Liver (tissue), 9 donors: ENCODE measurements around the gene ABHD17A. TPM values are rescaled to one million over a fixed set of nuclear protein-coding genes. Genes with fewer than 3 reads are reported as not detected.

ENCODE experiments used
- DNase-seq: peaks from one replicate; pipeline ENCODE4 v3.0.0-alpha.2; 2017; ENCODE audit warnings: low spot score
- H3K27ac ChIP-seq, 2 donors: one replicate each; pipeline ENCODE4 v1.7.0; 2013; ENCODE audit warnings: inconsistent platforms in 2 of 2, low read length in 2 of 2, control low read depth in 1 of 2, low read depth in 1 of 2, mild to moderate bottlenecking in 1 of 2
- H3K27me3 ChIP-seq, 4 donors: one replicate each; pipeline versions ENCODE4 v1.6.1 to v1.7.0; 2013; ENCODE audit warnings: low read length in 3 of 4, inconsistent platforms in 1 of 4, mild to moderate bottlenecking in 1 of 4, moderate library complexity in 1 of 4; ENCODE audit not compliant: control insufficient read depth in 4 of 4, insufficient read depth in 4 of 4
- H3K36me3 ChIP-seq, 4 donors: one replicate each; pipeline versions ENCODE4 v1.6.1 to v1.7.0; 2013; ENCODE audit warnings: low read length in 3 of 4, mild to moderate bottlenecking in 3 of 4, low read depth in 1 of 4, moderate library complexity in 1 of 4; ENCODE audit not compliant: control insufficient read depth in 4 of 4, insufficient read depth in 3 of 4
- H3K4me1 ChIP-seq, 4 donors: one replicate each; pipeline versions ENCODE4 v1.6.1 to v1.7.0; 2013; ENCODE audit warnings: low read length in 3 of 4, mild to moderate bottlenecking in 3 of 4, moderate library complexity in 1 of 4; ENCODE audit not compliant: control insufficient read depth in 4 of 4, insufficient read depth in 4 of 4
- H3K4me3 ChIP-seq, 3 donors: one replicate each; pipeline versions ENCODE4 v1.6.1 to v1.7.0; 2013; ENCODE audit warnings: low read length in 3 of 3, control low read depth in 1 of 3, low read depth in 1 of 3, mild to moderate bottlenecking in 1 of 3
- H3K9ac ChIP-seq, 2 donors: one replicate each; pipeline ENCODE4 v1.7.0; 2013; ENCODE audit warnings: low read length in 2 of 2, mild to moderate bottlenecking in 2 of 2, moderate library complexity in 2 of 2, control low read depth in 1 of 2, low read depth in 1 of 2
- H3K9me3 ChIP-seq, 4 donors: one replicate each; pipeline versions ENCODE4 v1.6.1 to v1.7.0; 2013; ENCODE audit warnings: low read length in 3 of 4; ENCODE audit not compliant: control insufficient read depth in 4 of 4
- ATF3 ChIP-seq: IDR thresholded peaks from 2 replicates; pipeline ENCODE4 v1.6.1; 2016; ENCODE audit warnings: antibody characterized with exemption
- EGR1 ChIP-seq, 2 donors: IDR thresholded peaks; 2 replicates each; pipeline ENCODE4 v1.6.1; 2016 to 2018; ENCODE audit warnings: antibody characterized with exemption in 2 of 2, low read depth in 2 of 2
- FOXA1 ChIP-seq: IDR thresholded peaks from 2 replicates; pipeline ENCODE4 v1.6.1; 2016; ENCODE audit warnings: antibody characterized with exemption
- FOXA2 ChIP-seq: IDR thresholded peaks from 2 replicates; pipeline ENCODE4 v1.6.1; 2016; ENCODE audit warnings: antibody characterized with exemption
- GABPA ChIP-seq, 2 donors: IDR thresholded peaks in 1 of 2; conservative IDR thresholded peaks in 1 of 2; 2 replicates each; pipeline ENCODE4 v1.6.1; 2016; ENCODE audit warnings: antibody characterized with exemption in 2 of 2, mild to moderate bottlenecking in 1 of 2, moderate library complexity in 1 of 2
- HNF4G ChIP-seq: IDR thresholded peaks from 2 replicates; pipeline ENCODE4 v1.6.1; 2016; ENCODE audit warnings: antibody characterized with exemption
- JUND ChIP-seq, 2 donors: IDR thresholded peaks; 2 replicates each; pipeline ENCODE4 v1.6.1; 2016; ENCODE audit warnings: antibody characterized with exemption in 2 of 2
- NR2F2 ChIP-seq: IDR thresholded peaks from 2 replicates; pipeline ENCODE4 v1.6.1; 2016; ENCODE audit warnings: antibody characterized with exemption
- RAD21 ChIP-seq, 2 donors: IDR thresholded peaks; 2 replicates each; pipeline ENCODE4 v1.6.1; 2016; ENCODE audit warnings: antibody characterized with exemption in 2 of 2, mild to moderate bottlenecking in 2 of 2
- REST ChIP-seq: IDR thresholded peaks from 2 replicates; pipeline ENCODE4 v1.6.1; 2016; ENCODE audit warnings: antibody characterized with exemption, mild to moderate bottlenecking
- RXRA ChIP-seq, 2 donors: IDR thresholded peaks; 2 replicates each; pipeline ENCODE4 v1.6.1; 2017 to 2018; ENCODE audit warnings: antibody characterized with exemption in 2 of 2, mild to moderate bottlenecking in 1 of 2
- SP1 ChIP-seq: IDR thresholded peaks from 2 replicates; pipeline ENCODE4 v1.6.1; 2018; ENCODE audit warnings: antibody characterized with exemption, mild to moderate bottlenecking
- TAF1 ChIP-seq: conservative IDR thresholded peaks from 2 replicates; pipeline ENCODE4 v1.6.1; 2016; ENCODE audit warnings: antibody characterized with exemption, mild to moderate bottlenecking
- YY1 ChIP-seq: IDR thresholded peaks from 2 replicates; pipeline ENCODE4 v1.6.1; 2016; ENCODE audit warnings: antibody characterized with exemption, mild to moderate bottlenecking
- WGBS: extraction: QIAGEN DNeasy Blood & Tissue Kit; methylation state at CpG from one replicate; pipeline ENCODE4 v1.1.7; 2013; 5-methylcytosine and 5-hydroxymethylcytosine counted together
- polyA plus RNA-seq, 2 donors: library from polyadenylated mRNA; stranded (reverse) in 1 of 2; unstranded in 1 of 2; fragments of 200-250 nt in 1 of 2; fragments of >200 nt in 1 of 2; fragmentation: Nextera tagmentation in 1 of 2; extraction: Ambion mirVana in 1 of 2; gene quantifications; one replicate each; pipeline versions ENCODE4 v1.2.1 to v1.2.3, GENCODE V29; 2013 to 2015
- total RNA-seq, 2 donors: library from RNA; depleted of rRNA; stranded (reverse); fragments of >200 nt; gene quantifications; one replicate each; pipeline ENCODE4 v1.2.3, GENCODE V29; 2014
- TF ChIP-seq, protein P1 (sequence below): IDR thresholded peaks from 2 replicates; pipeline ENCODE4 v1.6.1; 2016; ENCODE audit warnings: antibody characterized with exemption
- TF ChIP-seq, protein P2 (sequence below): IDR thresholded peaks from 2 replicates; pipeline ENCODE4 v1.6.1; 2016; ENCODE audit warnings: antibody characterized with exemption
- TF ChIP-seq, protein P3 (sequence below): fragments of 150-350 bp; IDR thresholded peaks from 2 replicates; pipeline ENCODE4 v1.5.1; 2017; ENCODE audit warnings: improper control_type of control experiment, low read depth, low read length; ENCODE audit not compliant: missing input control
- donor health status: healthy.
- donor health status: healthy.
- donor health status: healthy.
- donor health status: healthy.
- donor health status: healthy.

Gene ABHD17A
- total and polyA plus RNA-seq, 4 donors: 8.1 to 30.2 (median 27.0) TPM

DNA sequence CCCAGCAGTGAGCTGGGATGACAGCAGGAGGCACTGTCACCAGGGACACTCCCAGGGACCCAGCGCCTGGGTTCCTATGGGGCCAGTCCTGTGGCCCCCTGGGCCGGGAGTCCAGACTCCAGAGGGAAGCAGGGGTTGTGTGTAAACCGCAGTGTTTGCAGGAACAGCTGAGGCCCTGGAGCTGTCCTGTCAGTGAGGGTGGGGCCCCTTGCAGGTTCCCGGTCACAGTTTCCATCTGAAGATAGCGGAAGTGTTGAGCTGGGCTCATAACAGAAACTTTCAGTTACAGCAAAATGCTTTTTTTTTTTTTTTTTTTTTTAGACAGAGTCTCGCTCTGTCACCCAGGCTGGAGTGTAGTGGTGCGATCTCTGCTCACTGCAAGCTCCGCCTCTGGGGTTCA lies 38.0 kb upstream of the ABHD17A start:
- no peak overlapping the region for H3K4me3 ChIP-seq
- H3K27me3 ChIP-seq: no peaks in the 10 kb centered on the region
- H3K9ac ChIP-seq: no peak overlapping the region
- WGBS: 92% methylated on average over 8 of the region's 8 CpGs
- peaks cover 5 to 35% (median 12%) of the 10 kb centered on the region in 4 donors for H3K36me3 ChIP-seq
- TF ChIP-seq TAF1 (no peak), JUND (IDR thresholded peaks at IDR 0.05) (no peak), EGR1 (IDR thresholded peaks at IDR 0.05; ENCODE audit: low read depth in 2 of 2) (no peak), NR2F2 (no peak), SP1 (no peak), YY1 (no peak), FOXA1 (no peak), ATF3 (no peak)
- TF ChIP-seq, protein P1, sequence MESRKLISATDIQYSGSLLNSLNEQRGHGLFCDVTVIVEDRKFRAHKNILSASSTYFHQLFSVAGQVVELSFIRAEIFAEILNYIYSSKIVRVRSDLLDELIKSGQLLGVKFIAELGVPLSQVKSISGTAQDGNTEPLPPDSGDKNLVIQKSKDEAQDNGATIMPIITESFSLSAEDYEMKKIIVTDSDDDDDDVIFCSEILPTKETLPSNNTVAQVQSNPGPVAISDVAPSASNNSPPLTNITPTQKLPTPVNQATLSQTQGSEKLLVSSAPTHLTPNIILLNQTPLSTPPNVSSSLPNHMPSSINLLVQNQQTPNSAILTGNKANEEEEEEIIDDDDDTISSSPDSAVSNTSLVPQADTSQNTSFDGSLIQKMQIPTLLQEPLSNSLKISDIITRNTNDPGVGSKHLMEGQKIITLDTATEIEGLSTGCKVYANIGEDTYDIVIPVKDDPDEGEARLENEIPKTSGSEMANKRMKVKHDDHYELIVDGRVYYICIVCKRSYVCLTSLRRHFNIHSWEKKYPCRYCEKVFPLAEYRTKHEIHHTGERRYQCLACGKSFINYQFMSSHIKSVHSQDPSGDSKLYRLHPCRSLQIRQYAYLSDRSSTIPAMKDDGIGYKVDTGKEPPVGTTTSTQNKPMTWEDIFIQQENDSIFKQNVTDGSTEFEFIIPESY: no peak
- H3K9me3 ChIP-seq: no peaks in the 10 kb centered on the region
- no peak for DNase-seq
- no peak overlapping the region for H3K27ac ChIP-seq
- H3K4me1 ChIP-seq: no peaks in the 10 kb centered on the region

DNA sequence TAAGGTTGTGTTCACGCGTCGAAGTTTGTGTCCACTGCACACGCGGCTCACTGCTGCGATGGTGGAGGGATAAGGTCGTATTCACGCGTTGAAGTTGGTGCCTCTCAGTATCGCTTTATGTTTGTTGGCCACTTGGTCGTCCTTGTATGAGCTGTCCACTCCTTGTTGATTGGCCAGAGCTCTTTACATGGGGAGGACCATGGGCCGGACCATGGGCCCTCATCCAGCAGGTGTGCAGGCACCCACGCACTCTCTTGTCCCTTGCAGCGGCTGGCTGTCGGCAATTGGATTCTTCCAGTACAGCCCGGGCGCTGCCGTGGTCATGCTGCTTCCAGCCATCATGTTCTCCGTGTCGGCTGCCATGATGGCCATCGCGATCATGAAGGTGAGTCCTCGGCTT lies 37.5 kb upstream of the ABHD17A start:
- Histone ChIP-seq H3K27ac (no peak overlapping the region), H3K9ac (no peak overlapping the region), H3K4me1 (no peaks in the 10 kb centered on the region), H3K9me3 (no peaks in the 10 kb centered on the region), H3K4me3 (no peak overlapping the region), H3K36me3 (peaks cover 5 to 40% (median 12%) of the 10 kb centered on the region in 4 donors), H3K27me3 (no peaks in the 10 kb centered on the region)
- no peak for TF ChIP-seq SP1
- TF ChIP-seq ATF3: no peak
- TF ChIP-seq EGR1 (IDR thresholded peaks at IDR 0.05; ENCODE audit: low read depth in 2 of 2): no peak
- TF ChIP-seq GABPA (IDR thresholded peaks at IDR 0.05 in 1 of 2, conservative IDR thresholded peaks at IDR 0.05 in 1 of 2): no peak
- no peak for TF ChIP-seq FOXA2
- TF ChIP-seq, protein P1: no peak
- no peak for TF ChIP-seq HNF4G
- TF ChIP-seq TAF1: no peak
- TF ChIP-seq NR2F2: no peak
- TF ChIP-seq, protein P2, sequence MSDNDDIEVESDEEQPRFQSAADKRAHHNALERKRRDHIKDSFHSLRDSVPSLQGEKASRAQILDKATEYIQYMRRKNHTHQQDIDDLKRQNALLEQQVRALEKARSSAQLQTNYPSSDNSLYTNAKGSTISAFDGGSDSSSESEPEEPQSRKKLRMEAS: no peak
- no peak for TF ChIP-seq RXRA (IDR thresholded peaks at IDR 0.05)
- TF ChIP-seq, protein P3, sequence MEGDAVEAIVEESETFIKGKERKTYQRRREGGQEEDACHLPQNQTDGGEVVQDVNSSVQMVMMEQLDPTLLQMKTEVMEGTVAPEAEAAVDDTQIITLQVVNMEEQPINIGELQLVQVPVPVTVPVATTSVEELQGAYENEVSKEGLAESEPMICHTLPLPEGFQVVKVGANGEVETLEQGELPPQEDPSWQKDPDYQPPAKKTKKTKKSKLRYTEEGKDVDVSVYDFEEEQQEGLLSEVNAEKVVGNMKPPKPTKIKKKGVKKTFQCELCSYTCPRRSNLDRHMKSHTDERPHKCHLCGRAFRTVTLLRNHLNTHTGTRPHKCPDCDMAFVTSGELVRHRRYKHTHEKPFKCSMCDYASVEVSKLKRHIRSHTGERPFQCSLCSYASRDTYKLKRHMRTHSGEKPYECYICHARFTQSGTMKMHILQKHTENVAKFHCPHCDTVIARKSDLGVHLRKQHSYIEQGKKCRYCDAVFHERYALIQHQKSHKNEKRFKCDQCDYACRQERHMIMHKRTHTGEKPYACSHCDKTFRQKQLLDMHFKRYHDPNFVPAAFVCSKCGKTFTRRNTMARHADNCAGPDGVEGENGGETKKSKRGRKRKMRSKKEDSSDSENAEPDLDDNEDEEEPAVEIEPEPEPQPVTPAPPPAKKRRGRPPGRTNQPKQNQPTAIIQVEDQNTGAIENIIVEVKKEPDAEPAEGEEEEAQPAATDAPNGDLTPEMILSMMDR: no peak
- TF ChIP-seq RAD21 (IDR thresholded peaks at IDR 0.05): no peak
- TF ChIP-seq REST: no peak
- no peak for TF ChIP-seq FOXA1
- no peak for TF ChIP-seq YY1
- DNase-seq: no peak
- 96% methylated on average over 23 of the region's 23 CpGs for WGBS
